NCI-H1436 treated with DMSO at 0.1 percent for 48 hours (cell line): ENCODE results near the gene ALDH1A2.

Experiments used
- DNase-seq: peaks from one replicate; lab custom pipeline; 2025; lab: John Stamatoyannopoulos, UW

The ALDH1A2 gene

GRCh38 chr15:57943171-57943570 is 122.3 kb downstream of the ALDH1A2 start:
- no peak for DNase-seq

DNA sequence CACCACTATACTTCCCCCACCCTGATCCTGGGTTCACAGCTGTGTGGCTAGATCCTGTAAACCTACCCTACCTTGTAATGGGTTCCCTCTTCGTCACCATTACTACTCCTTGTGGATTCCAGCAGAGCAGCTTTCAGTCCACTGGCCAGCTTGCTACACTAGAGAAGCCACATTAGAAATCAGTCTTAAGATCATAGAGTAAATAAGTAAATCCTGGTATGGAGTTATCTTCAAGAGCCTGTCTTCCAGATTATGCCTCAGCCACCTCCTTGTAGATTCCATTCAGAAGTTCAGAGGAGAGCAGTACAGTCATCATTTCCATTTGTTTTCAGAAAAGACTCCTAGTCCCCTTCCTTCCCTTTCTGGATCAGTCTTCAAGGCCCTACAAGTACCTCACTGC is 123.7 kb downstream of the ALDH1A2 start:
- DNase-seq: no peak

DNA sequence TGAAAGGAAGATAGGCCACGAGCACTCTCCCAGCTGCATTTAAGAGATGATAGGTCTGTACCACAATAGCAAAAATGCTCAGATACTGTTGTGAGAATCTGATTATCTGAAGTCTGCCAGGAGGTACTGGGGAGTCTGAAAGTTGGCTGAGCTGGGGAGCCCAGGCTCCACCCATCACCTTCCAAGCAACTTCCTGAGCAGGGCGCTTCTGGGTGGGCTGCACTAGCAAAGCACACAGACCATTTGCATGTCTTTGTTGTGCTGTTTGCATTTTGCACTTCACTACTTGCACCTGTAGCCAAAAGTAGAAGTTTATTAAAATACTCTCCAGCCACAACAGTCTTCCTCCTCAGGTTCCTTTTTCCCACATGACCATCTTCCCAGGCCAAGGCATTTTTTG is 133.2 kb downstream of the ALDH1A2 start:
- no peak for DNase-seq

- DNase-seq: no peak
Measured at GRCh38 chr15:57931570-57931969, 133.9 kb downstream of the ALDH1A2 start.

GRCh38 chr15:57927091-57927631 is 138.3 kb downstream of the ALDH1A2 start:
- DNase-seq: no peak

DNA sequence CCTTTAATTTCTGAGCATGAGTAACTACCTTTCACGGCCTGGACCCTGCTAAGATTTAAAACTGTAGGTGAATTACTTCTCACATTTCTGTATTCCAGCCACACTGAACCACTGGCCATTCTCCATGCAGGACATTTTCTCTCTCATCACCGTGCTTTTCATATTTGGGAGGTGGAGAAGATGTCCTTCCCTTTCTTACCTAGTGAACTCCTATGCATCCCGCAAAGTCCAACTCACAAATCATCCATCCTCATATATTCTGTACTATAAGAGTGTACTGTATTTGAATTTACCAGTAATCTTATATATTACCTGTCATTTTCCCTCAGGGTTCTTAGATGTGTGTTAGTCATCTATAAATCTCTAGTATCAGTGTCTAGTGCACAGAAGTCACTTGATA is 139.9 kb downstream of the ALDH1A2 start:
- no peak for DNase-seq

DNA sequence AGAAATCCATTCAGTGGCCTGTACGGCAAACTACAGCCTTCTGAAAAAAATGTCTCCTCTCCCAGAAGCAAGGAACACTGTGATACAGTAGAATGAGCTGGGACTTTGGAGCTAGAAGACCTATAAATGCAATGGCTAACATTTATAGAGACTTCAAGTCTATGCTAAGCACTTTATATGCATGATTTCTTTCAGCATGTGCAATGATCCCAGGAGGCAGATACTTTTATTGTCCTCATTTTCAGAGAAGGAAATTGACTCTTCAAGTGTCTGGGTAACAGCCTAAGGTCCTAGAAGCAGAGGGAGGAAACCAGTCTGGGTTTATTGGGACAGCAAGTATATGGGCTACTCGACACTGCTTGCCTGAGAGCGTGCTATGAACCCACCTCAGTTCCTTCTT is 140.9 kb downstream of the ALDH1A2 start:
- DNase-seq: no peak

- DNase-seq: no peak
Measured at GRCh38 chr15:57923750-57924149, 141.8 kb downstream of the ALDH1A2 start.

- DNase-seq: no peak
Measured at GRCh38 chr15:57923306-57923705, 142.2 kb downstream of the ALDH1A2 start.

DNA sequence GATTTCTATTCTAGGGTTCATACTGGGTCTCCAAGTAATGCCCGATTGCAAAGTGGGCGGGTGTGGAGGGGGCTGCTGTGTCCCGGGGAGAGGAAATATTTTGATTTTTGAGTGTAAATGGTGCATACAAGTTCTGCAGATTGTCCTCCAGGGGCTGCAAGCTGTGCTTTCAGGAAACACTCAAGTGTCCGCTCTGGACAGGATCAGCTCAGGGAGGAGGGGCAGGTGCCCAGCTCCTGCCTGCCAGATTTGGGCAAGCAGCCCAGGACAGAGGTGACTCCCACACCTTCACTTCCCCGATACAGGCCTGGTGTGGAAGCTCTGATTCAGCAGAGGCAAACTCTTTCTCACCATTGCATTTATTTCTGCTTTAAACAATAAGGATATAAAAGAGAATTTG is 142.7 kb downstream of the ALDH1A2 start:
- DNase-seq: no peak

- no peak for DNase-seq
Measured at GRCh38 chr15:57921371-57921770, 144.1 kb downstream of the ALDH1A2 start.

DNA sequence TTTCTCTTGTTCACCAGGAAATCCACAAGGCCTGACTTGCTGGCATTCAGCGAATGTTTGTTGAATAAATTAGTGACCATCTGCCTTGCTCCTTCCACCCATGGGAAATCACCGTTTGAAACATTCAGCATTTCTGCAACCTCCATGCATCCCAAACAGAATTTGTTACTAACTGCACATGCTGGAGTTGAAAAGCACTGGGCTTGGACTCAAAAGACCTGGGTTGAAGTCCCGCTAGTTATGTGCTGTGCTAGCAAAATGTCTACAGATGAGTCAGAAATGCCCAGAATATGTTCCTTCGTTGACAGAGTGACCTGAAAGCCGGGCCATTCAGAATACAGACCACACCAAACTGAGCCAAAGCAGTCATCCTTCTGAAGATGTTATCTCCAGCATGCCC is 144.6 kb downstream of the ALDH1A2 start:
- no peak for DNase-seq

DNA sequence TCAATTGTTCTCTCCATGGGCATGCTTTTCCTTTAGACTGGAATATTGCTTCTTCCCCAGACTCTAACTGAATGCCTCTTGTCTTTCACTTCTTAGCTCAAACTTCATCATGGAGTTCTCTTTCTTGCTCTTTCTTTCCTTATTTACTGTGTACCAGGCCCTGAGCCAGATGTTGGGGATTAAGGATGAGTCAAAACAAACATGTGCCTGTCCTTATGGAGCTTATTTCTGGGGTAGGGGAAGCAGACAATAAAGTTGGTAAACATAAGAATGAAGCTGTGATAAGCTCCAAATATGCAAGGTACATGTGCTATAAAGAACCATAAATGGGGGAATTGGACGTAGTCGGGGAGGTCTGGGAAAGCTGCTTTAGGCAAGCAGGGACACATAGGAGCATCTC is 145.8 kb downstream of the ALDH1A2 start:
- DNase-seq: no peak

DNA sequence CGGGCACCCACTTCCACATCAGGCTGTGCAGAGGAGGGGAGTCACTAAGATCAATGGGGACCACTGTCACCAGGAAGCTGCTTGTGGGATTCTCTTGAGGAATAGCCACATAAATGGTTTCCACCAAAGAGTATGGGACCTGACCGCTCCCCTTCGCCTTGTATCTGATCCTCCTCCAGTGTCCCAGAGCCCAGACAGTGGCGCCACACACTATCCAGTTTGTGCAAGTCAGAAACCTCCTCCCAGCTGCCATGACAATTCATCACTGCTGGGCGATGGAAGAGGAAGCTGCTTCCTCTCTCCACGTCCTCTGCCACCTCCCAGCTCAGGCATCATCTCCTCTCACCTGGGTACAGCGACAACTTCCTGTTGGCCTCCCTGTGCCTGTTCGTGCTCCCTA is 147.5 kb downstream of the ALDH1A2 start:
- no peak for DNase-seq

DNA sequence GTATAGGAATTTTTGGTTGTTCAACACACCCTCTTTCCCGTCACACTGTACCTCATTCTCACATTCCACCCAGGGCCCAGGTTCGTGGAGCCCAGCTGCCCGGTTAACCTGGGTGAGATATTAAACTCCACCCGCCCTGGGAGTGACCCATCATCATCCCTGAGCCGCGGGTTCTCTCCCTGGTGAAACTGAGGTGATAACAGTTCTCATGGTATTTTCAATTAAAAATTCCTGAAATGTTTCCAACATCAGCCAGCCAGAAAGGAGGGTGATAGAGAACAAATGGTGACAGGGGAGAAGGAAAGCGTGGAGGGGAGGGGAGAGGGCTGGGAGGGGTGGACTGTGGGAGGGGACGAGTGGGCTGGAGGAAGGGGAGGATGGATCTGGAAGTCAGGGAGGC is 148.8 kb downstream of the ALDH1A2 start:
- no peak for DNase-seq

GRCh38 chr15:57915827-57916531 is 149.5 kb downstream of the ALDH1A2 start:
- DNase-seq: no peak

- no peak for DNase-seq
Measured at GRCh38 chr15:57914350-57915055, 151.0 kb downstream of the ALDH1A2 start.

- no peak for DNase-seq
Measured at GRCh38 chr15:57911247-57911646, 154.3 kb downstream of the ALDH1A2 start.

GRCh38 chr15:57910672-57911071 is 154.8 kb downstream of the ALDH1A2 start:
- no peak for DNase-seq

GRCh38 chr15:57909388-57909787 is 156.1 kb downstream of the ALDH1A2 start:
- DNase-seq: no peak

GRCh38 chr15:57903626-57904025 is 161.9 kb downstream of the ALDH1A2 start:
- DNase-seq: no peak
